Naive thymus-derived CD4-positive, alpha-beta T cell (primary cell): Measurements from ENCODE around the gene RNF26. TPM values are rescaled to one million over a fixed set of nuclear protein-coding genes. Genes with fewer than 3 reads are reported as not detected.

Experiments used
- ATAC-seq: fragments of 150-1000 bp; cut with Tn5 transposase; 2 replicates; pipeline ENCODE4 v1.10.0; 2021; ENCODE audit warnings: mild to moderate bottlenecking, moderate library complexity
- CTCF ChIA-PET: fragments of 350-600 bp; sonication (Branson Sonifier 250); formaldehyde crosslinking; loops from one replicate; lab custom pipeline; 2021; ENCODE audit warnings: antibody characterized with exemption; lab: Charles Lee
- POLR2A ChIA-PET: fragments of 350-600 bp; sonication (Branson Sonifier 250); formaldehyde crosslinking; loops from one replicate; lab custom pipeline; 2021; ENCODE audit warnings: antibody characterized with exemption, inconsistent platforms; lab: Charles Lee
- DNase-seq, 9 donors: peaks; one replicate each; pipeline versions ENCODE4 v3.0.0 to v3.0.0-alpha.2; 2020 to 2022; ENCODE audit warnings: mixed read lengths in 1 of 9
- H3K27ac ChIP-seq: one replicate; pipeline ENCODE4 v1.7.0; 2013; ENCODE audit warnings: mild to moderate bottlenecking, low read depth, low read length, moderate library complexity
- H3K27me3 ChIP-seq, 2 donors: one replicate each; pipeline ENCODE4 v1.7.0; 2013; ENCODE audit warnings: low read length in 2 of 2, mild to moderate bottlenecking in 2 of 2, moderate library complexity in 2 of 2; ENCODE audit not compliant: control insufficient read depth in 2 of 2, insufficient read depth in 2 of 2
- H3K36me3 ChIP-seq, 3 experiments: 1 replicate in 2 of 3; 2 replicates in 1 of 3; pipeline ENCODE4 v1.7.0; 2013; ENCODE audit warnings: low read length in 3 of 3, mild to moderate bottlenecking in 3 of 3, moderate library complexity in 1 of 3; ENCODE audit not compliant: insufficient read depth in 3 of 3, control insufficient read depth in 2 of 3
- H3K4me1 ChIP-seq, 2 donors: one replicate each; pipeline ENCODE4 v1.7.0; 2013; ENCODE audit warnings: low read length in 2 of 2, mild to moderate bottlenecking in 2 of 2, moderate library complexity in 1 of 2; ENCODE audit not compliant: control insufficient read depth in 2 of 2, insufficient read depth in 2 of 2
- H3K4me3 ChIP-seq: 2 replicates; pipeline ENCODE4 v1.7.0; 2013; ENCODE audit warnings: mild to moderate bottlenecking, low read length
- H3K9me3 ChIP-seq, 3 experiments: 1 replicate in 2 of 3; 2 replicates in 1 of 3; pipeline ENCODE4 v1.7.0; 2013; ENCODE audit warnings: low read length in 3 of 3; ENCODE audit not compliant: control insufficient read depth in 2 of 3
- H3K27ac Mint-ChIP-seq, 9 donors: one replicate each; pipeline ENCODE4 v1.8.0; 2020 to 2022; ENCODE audit warnings: mixed read lengths in 9 of 9, mild to moderate bottlenecking in 8 of 9, moderate library complexity in 5 of 9, inconsistent platforms in 2 of 9
- H3K27me3 Mint-ChIP-seq, 5 donors: one replicate each; pipeline ENCODE4 v1.8.0; 2021 to 2022; ENCODE audit warnings: mixed read lengths in 5 of 5, mild to moderate bottlenecking in 1 of 5
- H3K36me3 Mint-ChIP-seq, 5 donors: one replicate each; pipeline ENCODE4 v1.8.0; 2020 to 2022; ENCODE audit warnings: mixed read lengths in 5 of 5, mild to moderate bottlenecking in 3 of 5, inconsistent platforms in 1 of 5
- H3K4me1 Mint-ChIP-seq, 7 donors: one replicate each; pipeline ENCODE4 v1.8.0; 2020 to 2022; ENCODE audit warnings: mixed read lengths in 7 of 7, mild to moderate bottlenecking in 3 of 7, inconsistent platforms in 1 of 7
- H3K4me3 Mint-ChIP-seq, 10 donors: one replicate each; pipeline ENCODE4 v1.8.0; 2020 to 2022; ENCODE audit warnings: mild to moderate bottlenecking in 10 of 10, mixed read lengths in 10 of 10, moderate library complexity in 6 of 10, inconsistent platforms in 2 of 10
- H3K9me3 Mint-ChIP-seq, 11 donors: one replicate each; pipeline ENCODE4 v1.8.0; 2020 to 2022; ENCODE audit warnings: mixed read lengths in 11 of 11, mild to moderate bottlenecking in 4 of 11, inconsistent platforms in 1 of 11, moderate library complexity in 1 of 11
- intact Hi-C, 2 donors: fragments of 100-400 bp; cut with micrococcal nuclease; formaldehyde crosslinking; loops; one replicate each; pipeline ENCODE4 v1.15.1; 2023
- polyA plus RNA-seq, 2 donors: library from polyadenylated mRNA; unstranded; fragments of 300-500 nt; fragmentation: Illumina TruSeq; gene quantifications; one replicate each; pipeline ENCODE4 v1.2.3, GENCODE V29; 2021
- total RNA-seq, 6 experiments: library from RNA in 5 of 6; stranded (reverse) in 5 of 6; gene quantifications; 1 replicate in 5 of 6; 2 replicates in 1 of 6; pipeline ENCODE4 v1.2.3 and lab custom pipeline; 2021 to 2026

Gene RNF26
- total and polyA plus RNA-seq, 7 experiments from 2014 or later = 16.9 to 59.1 (median 24.4) TPM

DNA sequence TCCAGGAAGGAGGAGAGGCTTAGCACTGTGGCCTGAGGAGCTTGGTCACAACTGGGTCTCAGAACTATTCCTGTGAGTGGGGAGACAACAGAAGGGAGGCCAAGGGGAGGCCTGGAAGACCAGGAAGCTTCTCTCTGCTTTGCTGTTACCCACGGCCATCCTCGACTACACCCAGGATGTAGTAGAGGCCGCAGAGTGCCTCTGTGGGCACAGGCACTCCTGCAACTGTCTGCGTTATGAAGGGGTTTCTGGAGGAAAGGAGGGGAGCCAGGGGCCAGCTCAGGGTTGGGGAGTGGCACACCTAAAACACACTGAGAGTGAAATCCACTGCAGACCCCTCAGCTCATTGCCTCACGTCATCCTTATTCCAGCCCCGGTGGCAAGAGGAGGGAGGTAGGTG lies 16.0 kb downstream of the RNF26 start:
- Histone ChIP-seq H3K36me3 (no peaks in the 10 kb centered on the region), H3K4me3 (no peak overlapping the region), H3K4me1 (no peaks in the 10 kb centered on the region), H3K27me3 (no peaks in the 10 kb centered on the region), H3K9me3 (no peaks in the 10 kb centered on the region), H3K27ac (no peak overlapping the region)
- Mint-ChIP-seq H3K27ac (peak overlapping the region in 1 of 9 donors; percentile 71), H3K36me3 (no peaks in the 10 kb centered on the region), H3K4me3 (no peak overlapping the region), H3K9me3 (no peaks in the 10 kb centered on the region), H3K4me1 (peaks cover 0 to 5% (median 0%) of the 10 kb centered on the region in 7 donors), H3K27me3 (peaks cover 13 to 51% (median 30%) of the 10 kb centered on the region in 5 donors)
- CTCF ChIA-PET = interaction anchor here (0.7 kb wide), 1 partner anchor 45 kb away, joined by 3 read pairs; no protein-coding TSS in a partner anchor
- no peak for ATAC-seq
- POLR2A ChIA-PET = interaction anchor here (0.7 kb wide), 1 partner anchor 15 kb away, joined by 3 read pairs; no protein-coding TSS in a partner anchor
- no peak for DNase-seq
- intact Hi-C loops = no loop called here

DNA sequence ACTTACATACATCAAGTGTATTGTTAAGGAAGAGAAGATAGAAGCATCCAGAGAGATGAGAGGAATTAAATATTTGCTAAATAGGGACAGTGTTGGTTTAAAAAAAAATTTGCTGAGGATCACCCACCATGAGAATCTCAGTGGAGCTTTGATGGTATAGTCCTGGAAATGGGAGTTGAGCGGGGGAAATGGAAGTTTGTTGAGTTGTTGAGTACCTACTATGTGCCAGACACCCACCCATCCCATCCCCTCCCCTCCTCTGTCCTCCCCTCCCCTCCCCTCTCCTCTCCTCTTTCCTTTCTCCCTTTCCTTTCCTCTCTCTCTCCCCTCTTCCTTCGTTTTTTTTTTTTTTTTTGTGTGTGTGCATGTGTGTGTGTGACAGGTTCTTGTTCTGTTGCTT lies 16.9 kb downstream of the RNF26 start:
- Histone ChIP-seq H3K9me3 (no peaks in the 10 kb centered on the region), H3K4me1 (no peaks in the 10 kb centered on the region), H3K4me3 (no peak overlapping the region), H3K36me3 (no peaks in the 10 kb centered on the region), H3K27me3 (no peaks in the 10 kb centered on the region), H3K27ac (no peak overlapping the region)
- ChIA-PET CTCF (no interaction called here), POLR2A (interaction anchor here (0.7 kb wide), 1 partner anchor 16 kb away, joined by 3 read pairs; no protein-coding TSS in a partner anchor)
- H3K27ac Mint-ChIP-seq = peak overlapping the region in 1 of 9 donors; percentile 57
- ATAC-seq (no peak), DNase-seq (no peak)
- intact Hi-C loops = no loop called here
- H3K36me3 Mint-ChIP-seq = no peaks in the 10 kb centered on the region
- H3K4me1 Mint-ChIP-seq = peaks cover 0 to 12% (median 3%) of the 10 kb centered on the region in 7 donors
- H3K27me3 Mint-ChIP-seq = peaks cover 16 to 59% (median 31%) of the 10 kb centered on the region in 5 donors
- no peak overlapping the region for H3K4me3 Mint-ChIP-seq
- H3K9me3 Mint-ChIP-seq = no peaks in the 10 kb centered on the region

DNA sequence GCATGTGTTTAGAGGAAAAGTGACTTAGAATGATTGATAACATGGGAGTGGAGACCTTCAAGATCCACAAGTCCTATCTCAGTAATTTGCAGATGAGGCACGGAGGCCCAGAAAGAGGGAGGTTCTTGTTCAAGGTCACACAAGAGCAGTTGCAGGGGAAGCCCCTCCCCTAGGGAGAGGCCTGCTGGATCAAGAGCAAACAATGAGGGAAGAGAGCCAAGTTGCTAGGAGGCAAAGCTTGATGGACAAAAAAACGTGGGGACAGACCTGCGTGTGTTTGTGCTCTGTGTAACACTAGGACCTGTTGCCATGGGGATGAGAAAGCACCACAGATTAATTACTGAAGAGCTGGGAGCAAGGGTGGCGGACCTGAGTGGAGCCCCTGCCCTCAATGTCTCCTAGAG lies 18.5 kb downstream of the RNF26 start:
- H3K4me1 ChIP-seq = no peaks in the 10 kb centered on the region
- intact Hi-C loops = no loop called here
- Mint-ChIP-seq H3K4me1 (peaks cover 0 to 18% (median 5%) of the 10 kb centered on the region in 7 donors), H3K36me3 (no peaks in the 10 kb centered on the region), H3K27ac (no peak overlapping the region), H3K27me3 (peaks cover 16 to 57% (median 36%) of the 10 kb centered on the region in 5 donors), H3K4me3 (no peak overlapping the region), H3K9me3 (no peaks in the 10 kb centered on the region)
- H3K36me3 ChIP-seq = no peaks in the 10 kb centered on the region
- no peak overlapping the region for H3K27ac ChIP-seq
- H3K9me3 ChIP-seq = no peaks in the 10 kb centered on the region
- no peak overlapping the region for H3K4me3 ChIP-seq
- DNase-seq = no peak
- ChIA-PET CTCF (no interaction called here), POLR2A (no interaction called here)
- no peaks in the 10 kb centered on the region for H3K27me3 ChIP-seq
- no peak for ATAC-seq

DNA sequence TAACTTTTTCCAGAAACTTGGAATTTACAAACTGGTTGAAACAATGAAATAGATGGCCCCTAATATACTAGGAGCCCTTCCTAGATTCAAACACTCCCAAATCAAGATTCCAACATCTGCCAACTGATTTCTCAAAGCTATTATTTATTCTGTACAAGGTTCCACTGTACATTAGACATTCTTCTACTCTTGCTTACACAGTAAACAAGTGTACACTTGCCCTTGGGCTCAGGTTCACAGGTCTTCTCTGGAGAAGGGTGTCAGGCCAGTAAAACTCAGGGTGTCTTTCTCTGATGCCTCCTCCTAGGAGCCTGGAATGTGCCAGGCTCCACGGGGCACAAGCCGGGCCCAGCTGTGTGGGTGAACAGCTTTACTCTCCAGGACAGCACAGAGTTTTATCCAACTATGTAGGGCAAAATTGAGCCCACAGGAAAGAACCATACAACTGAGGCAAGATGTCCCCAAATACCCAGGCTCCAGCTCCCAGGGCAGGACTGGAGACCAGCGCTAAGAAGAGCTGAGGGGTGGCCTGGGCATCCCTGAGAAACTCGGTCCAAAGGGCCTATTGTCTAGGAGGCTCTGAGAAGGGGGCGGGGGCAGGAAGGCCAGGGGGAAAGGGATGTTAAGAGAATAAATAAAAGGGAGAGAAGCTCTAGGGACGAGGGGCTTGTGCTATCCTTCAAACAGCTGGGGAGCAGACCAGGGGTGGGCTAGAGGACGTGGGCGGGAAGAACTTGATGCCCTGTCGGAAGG lies 20.9 kb downstream of the RNF26 start:
- no peak for ATAC-seq
- Mint-ChIP-seq H3K4me3 (peak overlapping the region; percentile 14 to 96 (median 67)), H3K27ac (no peak overlapping the region), H3K27me3 (peaks cover 16 to 59% (median 36%) of the 10 kb centered on the region in 5 donors), H3K36me3 (no peaks in the 10 kb centered on the region), H3K4me1 (peaks cover 0 to 18% (median 5%) of the 10 kb centered on the region in 7 donors), H3K9me3 (no peaks in the 10 kb centered on the region)
- H3K36me3 ChIP-seq = no peaks in the 10 kb centered on the region
- no peaks in the 10 kb centered on the region for H3K27me3 ChIP-seq
- POLR2A ChIA-PET = interaction anchor here (0.8 to 2.4 kb wide), 4 partner anchors 18 to 119 kb away, joined by 4 to 6 read pairs (median 5); partner anchors contain the start of gene USP2
- no peak overlapping the region for H3K4me3 ChIP-seq
- H3K9me3 ChIP-seq = no peaks in the 10 kb centered on the region
- H3K4me1 ChIP-seq = no peaks in the 10 kb centered on the region
- intact Hi-C loops = no loop called here
- DNase-seq = no peak
- CTCF ChIA-PET = interaction anchor here (1.0 to 3.2 kb wide), 11 partner anchors 9 to 240 kb away, joined by 3 to 34 read pairs (median 6); partner anchors contain the start of gene USP2
- no peak overlapping the region for H3K27ac ChIP-seq

DNA sequence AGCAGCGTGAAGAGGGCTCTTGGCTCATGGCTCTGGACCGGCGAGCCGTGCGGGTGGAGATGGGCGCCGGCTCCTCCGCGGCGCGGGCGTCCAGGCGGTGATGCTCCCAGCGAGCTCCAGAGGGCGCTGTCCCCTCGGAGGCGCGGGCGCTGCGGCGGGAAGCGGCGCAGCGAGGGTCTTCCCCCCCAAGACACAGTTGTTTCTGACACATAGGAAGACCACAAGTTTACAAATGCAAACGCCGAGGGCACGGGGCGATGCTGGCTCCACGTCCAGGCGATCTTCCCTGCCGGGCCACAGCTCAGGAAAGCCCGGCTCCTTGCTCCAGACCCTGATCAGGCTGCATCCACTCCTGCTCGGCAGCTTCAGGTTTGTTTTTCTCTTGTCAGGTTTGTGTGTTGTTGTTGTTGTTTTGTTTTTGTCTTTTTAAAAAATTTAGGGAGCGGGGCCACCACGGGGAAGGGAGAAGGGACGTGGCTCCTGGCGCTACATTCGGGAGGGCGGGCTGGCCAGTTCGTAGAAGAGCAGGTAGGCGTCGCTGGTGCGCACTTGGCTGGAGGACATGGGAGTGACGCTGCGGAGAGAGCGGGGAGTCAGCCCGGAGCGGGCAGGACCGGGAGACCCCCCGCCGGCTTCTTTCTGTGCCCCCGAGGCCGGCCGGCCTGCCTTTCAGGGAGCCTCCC lies 22.2 kb downstream of the RNF26 start:
- ChIA-PET POLR2A (interaction anchor here (0.8 to 2.4 kb wide), 4 partner anchors 17 to 118 kb away, joined by 4 to 6 read pairs (median 5); partner anchors contain the start of gene USP2), CTCF (interaction anchor here (0.5 to 3.2 kb wide), 15 partner anchors 8 to 830 kb away, joined by 3 to 34 read pairs (median 5); partner anchors contain the start of genes CBL and USP2)
- Histone ChIP-seq H3K4me1 (no peaks in the 10 kb centered on the region), H3K4me3 (peak overlapping the region; percentile 82), H3K9me3 (no peaks in the 10 kb centered on the region), H3K27ac (peak overlapping the region; percentile 48), H3K27me3 (no peaks in the 10 kb centered on the region), H3K36me3 (no peaks in the 10 kb centered on the region)
- Mint-ChIP-seq H3K27me3 (peaks cover 12 to 59% (median 29%) of the 10 kb centered on the region in 5 donors), H3K4me1 (peaks cover 0 to 16% (median 5%) of the 10 kb centered on the region in 7 donors), H3K27ac (peak overlapping the region in 7 of 9 donors; percentile 38 to 93 (median 68)), H3K4me3 (peak overlapping the region; percentile 81 to 96 (median 93)), H3K9me3 (no peaks in the 10 kb centered on the region), H3K36me3 (no peaks in the 10 kb centered on the region)
- intact Hi-C loops = loop anchor here (1.0 to 2.0 kb wide), 6 partner anchors 8 to 373 kb away; partner anchors contain the start of genes NECTIN1 (in 2 of the 2) and USP2 (in 2 of the 2)
- ATAC-seq (peak; percentile 94), DNase-seq (peak; percentile 49 to 82 (median 70))

DNA sequence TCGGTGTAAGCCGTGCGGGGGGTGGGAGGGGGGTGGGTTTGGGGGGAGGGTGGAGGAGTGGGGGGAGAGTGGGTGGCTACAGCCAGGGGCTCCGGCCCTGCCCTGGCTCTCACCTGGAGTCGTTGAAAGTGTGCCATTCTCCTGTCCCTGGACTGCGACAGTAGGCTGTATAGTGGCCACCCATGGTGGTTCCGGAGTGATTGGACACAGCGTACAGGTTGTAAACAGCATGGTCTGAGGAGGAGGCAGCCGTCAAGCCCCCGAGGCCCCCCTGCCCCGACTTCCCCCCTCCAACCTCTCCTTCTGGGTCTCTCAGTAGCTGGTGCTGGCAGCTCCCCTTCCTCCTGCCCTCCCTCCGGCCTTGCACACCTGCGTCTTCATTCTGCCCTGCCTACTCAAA lies 22.7 kb downstream of the RNF26 start:
- peak overlapping the region in 9 of 10 donors; percentile 52 to 95 (median 81) for H3K4me3 Mint-ChIP-seq
- H3K27me3 ChIP-seq = no peaks in the 10 kb centered on the region
- no peaks in the 10 kb centered on the region for H3K36me3 ChIP-seq
- ChIA-PET POLR2A (interaction anchor here (1.4 to 2.4 kb wide), 2 partner anchors 24 to 117 kb away, joined by 4 to 6 read pairs; partner anchors contain the start of gene USP2), CTCF (interaction anchor here (0.5 to 3.2 kb wide), 8 partner anchors 11 to 119 kb away, joined by 3 to 34 read pairs (median 9); partner anchors contain the start of gene USP2)
- no peaks in the 10 kb centered on the region for H3K36me3 Mint-ChIP-seq
- H3K4me1 ChIP-seq = no peaks in the 10 kb centered on the region
- peaks cover 0 to 16% (median 5%) of the 10 kb centered on the region in 7 donors for H3K4me1 Mint-ChIP-seq
- ATAC-seq (no peak), DNase-seq (no peak)
- no peaks in the 10 kb centered on the region for H3K9me3 Mint-ChIP-seq
- H3K9me3 ChIP-seq = no peaks in the 10 kb centered on the region
- no peak overlapping the region for H3K27ac ChIP-seq
- peak overlapping the region; percentile 82 for H3K4me3 ChIP-seq
- peak overlapping the region in 2 of 9 donors; percentile 64 to 85 for H3K27ac Mint-ChIP-seq
- H3K27me3 Mint-ChIP-seq = peaks cover 10 to 56% (median 25%) of the 10 kb centered on the region in 5 donors
- intact Hi-C loops = loop anchor here (2.0 kb wide), 1 partner anchor 18 kb away; no protein-coding TSS in a partner anchor
